Breast epithelium (tissue), 3 donors: ENCODE measurements around the gene NEDD4L.

Experiments
- POLR2A ChIP-seq: fragments of 450-650 bp; IDR thresholded peaks from one replicate; pipeline ENCODE4 v1.6.1; 2016; ENCODE audit warnings: antibody characterized with exemption, mild to moderate bottlenecking, moderate library complexity
- POLR2AphosphoS5 ChIP-seq, 3 donors: sonication (generic); formaldehyde crosslinking; IDR thresholded peaks; one replicate each; pipeline ENCODE4 v1.6.1; 2017; ENCODE audit warnings: antibody characterized with exemption in 3 of 3
- TF ChIP-seq, protein P1 (sequence below), 3 donors: fragments of 450-650 bp; IDR thresholded peaks; one replicate each; pipeline ENCODE4 v1.5.1; 2016 to 2017; ENCODE audit warnings: antibody characterized with exemption in 3 of 3, mild to moderate bottlenecking in 3 of 3, moderate library complexity in 3 of 3

DNA sequence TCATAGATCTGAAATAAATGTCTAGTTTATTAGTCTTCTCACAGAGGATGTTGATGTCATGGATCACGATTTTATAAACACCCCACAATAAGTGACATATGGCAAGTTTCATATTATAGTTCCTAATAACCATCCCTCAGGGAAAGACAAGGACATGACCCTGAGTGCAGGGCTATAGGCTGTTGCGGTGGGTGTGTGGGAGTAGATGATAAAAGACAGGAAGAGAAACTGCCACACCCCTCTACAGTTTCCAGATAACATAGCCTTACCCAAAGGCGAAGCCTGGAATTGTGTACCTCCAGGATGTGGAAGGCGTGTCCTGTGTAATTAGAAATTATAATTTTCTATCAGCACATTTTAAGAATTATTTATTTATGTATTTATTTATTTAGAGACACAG, 2.4 kb upstream of the NEDD4L start:
- TF ChIP-seq, protein P1, sequence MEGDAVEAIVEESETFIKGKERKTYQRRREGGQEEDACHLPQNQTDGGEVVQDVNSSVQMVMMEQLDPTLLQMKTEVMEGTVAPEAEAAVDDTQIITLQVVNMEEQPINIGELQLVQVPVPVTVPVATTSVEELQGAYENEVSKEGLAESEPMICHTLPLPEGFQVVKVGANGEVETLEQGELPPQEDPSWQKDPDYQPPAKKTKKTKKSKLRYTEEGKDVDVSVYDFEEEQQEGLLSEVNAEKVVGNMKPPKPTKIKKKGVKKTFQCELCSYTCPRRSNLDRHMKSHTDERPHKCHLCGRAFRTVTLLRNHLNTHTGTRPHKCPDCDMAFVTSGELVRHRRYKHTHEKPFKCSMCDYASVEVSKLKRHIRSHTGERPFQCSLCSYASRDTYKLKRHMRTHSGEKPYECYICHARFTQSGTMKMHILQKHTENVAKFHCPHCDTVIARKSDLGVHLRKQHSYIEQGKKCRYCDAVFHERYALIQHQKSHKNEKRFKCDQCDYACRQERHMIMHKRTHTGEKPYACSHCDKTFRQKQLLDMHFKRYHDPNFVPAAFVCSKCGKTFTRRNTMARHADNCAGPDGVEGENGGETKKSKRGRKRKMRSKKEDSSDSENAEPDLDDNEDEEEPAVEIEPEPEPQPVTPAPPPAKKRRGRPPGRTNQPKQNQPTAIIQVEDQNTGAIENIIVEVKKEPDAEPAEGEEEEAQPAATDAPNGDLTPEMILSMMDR (IDR thresholded peaks at IDR 0.05) = no peak
- TF ChIP-seq POLR2A = no peak
- no peak for TF ChIP-seq POLR2AphosphoS5 (IDR thresholded peaks at IDR 0.05)
